Measurements from ENCODE around the gene EPHA7.

The EPHA7 gene

GRCh38 chr6:93325761-93326160 is 93.6 kb downstream of the EPHA7 start:
- Histone ChIP-seq H3K27ac (ENCODE audit: low read depth, low read length) (no peak overlapping the region), H3K4me1 (ENCODE audit: insufficient read depth, low read length) (no peaks in the 10 kb centered on the region), H3K9me3 (ENCODE audit: insufficient read depth, low read depth, low read length) (no peaks in the 10 kb centered on the region), H3K27me3 (ENCODE audit: insufficient read depth, low read length) (no peaks in the 10 kb centered on the region), H3K9ac (ENCODE audit: low read depth, low read length) (no peak overlapping the region), H3K4me3 (ENCODE audit: low read length) (no peak overlapping the region), H3K36me3 (ENCODE audit: insufficient read depth, low read length) (no peaks in the 10 kb centered on the region)
- 88% methylated on average over 1 of the region's 3 CpGs for WGBS

GRCh38 chr6:93323630-93324029 is 95.7 kb downstream of the EPHA7 start:
- H3K9ac ChIP-seq (ENCODE audit: low read depth, low read length), result no peak overlapping the region
- H3K4me3 ChIP-seq (ENCODE audit: low read length), result no peak overlapping the region
- H3K9me3 ChIP-seq (ENCODE audit: insufficient read depth, low read depth, low read length), result no peaks in the 10 kb centered on the region
- no peaks in the 10 kb centered on the region for H3K36me3 ChIP-seq (ENCODE audit: insufficient read depth, low read length)
- no peak overlapping the region for H3K27ac ChIP-seq (ENCODE audit: low read depth, low read length)
- H3K27me3 ChIP-seq (ENCODE audit: insufficient read depth, low read length), result no peaks in the 10 kb centered on the region
- no peaks in the 10 kb centered on the region for H3K4me1 ChIP-seq (ENCODE audit: insufficient read depth, low read length)
- 90% methylated on average over 1 of the region's 1 CpG for WGBS

- H3K27me3 ChIP-seq (ENCODE audit: insufficient read depth, low read length), result no peaks in the 10 kb centered on the region
- H3K27ac ChIP-seq (ENCODE audit: low read depth, low read length), result no peak overlapping the region
- no peaks in the 10 kb centered on the region for H3K36me3 ChIP-seq (ENCODE audit: insufficient read depth, low read length)
- WGBS, result 100% methylated on average over 1 of the region's 1 CpG
- H3K9me3 ChIP-seq (ENCODE audit: insufficient read depth, low read depth, low read length), result no peaks in the 10 kb centered on the region
- no peaks in the 10 kb centered on the region for H3K4me1 ChIP-seq (ENCODE audit: insufficient read depth, low read length)
- no peak overlapping the region for H3K4me3 ChIP-seq (ENCODE audit: low read length)
- H3K9ac ChIP-seq (ENCODE audit: low read depth, low read length), result no peak overlapping the region
These were observed 96.7 kb downstream of the EPHA7 start for GRCh38 chr6:93322651-93323050.

GRCh38 chr6:93319304-93319703 is 100.1 kb downstream of the EPHA7 start:
- Histone ChIP-seq H3K36me3 (ENCODE audit: insufficient read depth, low read length) (no peaks in the 10 kb centered on the region), H3K27me3 (ENCODE audit: insufficient read depth, low read length) (no peaks in the 10 kb centered on the region), H3K9ac (ENCODE audit: low read depth, low read length) (no peak overlapping the region), H3K9me3 (ENCODE audit: insufficient read depth, low read depth, low read length) (no peaks in the 10 kb centered on the region), H3K4me1 (ENCODE audit: insufficient read depth, low read length) (no peaks in the 10 kb centered on the region), H3K4me3 (ENCODE audit: low read length) (no peak overlapping the region), H3K27ac (ENCODE audit: low read depth, low read length) (no peak overlapping the region)
- 78% methylated on average over 2 of the region's 2 CpGs for WGBS

GRCh38 chr6:93318121-93318520 is 101.2 kb downstream of the EPHA7 start:
- no peak overlapping the region for H3K27ac ChIP-seq (ENCODE audit: low read depth, low read length)
- no peaks in the 10 kb centered on the region for H3K9me3 ChIP-seq (ENCODE audit: insufficient read depth, low read depth, low read length)
- WGBS, result 84% methylated on average over 1 of the region's 1 CpG

GRCh38 chr6:93317592-93317991 is 101.8 kb downstream of the EPHA7 start:
- Histone ChIP-seq H3K36me3 (ENCODE audit: insufficient read depth, low read length) (no peaks in the 10 kb centered on the region), H3K4me1 (ENCODE audit: insufficient read depth, low read length) (no peaks in the 10 kb centered on the region), H3K27me3 (ENCODE audit: insufficient read depth, low read length) (no peaks in the 10 kb centered on the region), H3K9ac (ENCODE audit: low read depth, low read length) (no peak overlapping the region), H3K27ac (ENCODE audit: low read depth, low read length) (no peak overlapping the region), H3K9me3 (ENCODE audit: insufficient read depth, low read depth, low read length) (no peaks in the 10 kb centered on the region), H3K4me3 (ENCODE audit: low read length) (no peak overlapping the region)

More at GRCh38 chr6:93318121-93318520, 101.2 kb downstream of the EPHA7 start:
- no peak overlapping the region for H3K9ac ChIP-seq (ENCODE audit: low read depth, low read length)
- no peaks in the 10 kb centered on the region for H3K36me3 ChIP-seq (ENCODE audit: insufficient read depth, low read length)
- no peaks in the 10 kb centered on the region for H3K4me1 ChIP-seq (ENCODE audit: insufficient read depth, low read length)
- H3K27me3 ChIP-seq (ENCODE audit: insufficient read depth, low read length), result no peaks in the 10 kb centered on the region
- H3K4me3 ChIP-seq (ENCODE audit: low read length), result no peak overlapping the region

GRCh38 chr6:93307505-93308409 is 111.6 kb downstream of the EPHA7 start:
- H3K9me3 ChIP-seq (ENCODE audit: insufficient read depth, low read depth, low read length), result no peaks in the 10 kb centered on the region
- H3K9ac ChIP-seq (ENCODE audit: low read depth, low read length), result no peak overlapping the region
- no peaks in the 10 kb centered on the region for H3K27me3 ChIP-seq (ENCODE audit: insufficient read depth, low read length)
- 84% methylated on average over 4 of the region's 5 CpGs for WGBS
- no peak overlapping the region for H3K27ac ChIP-seq (ENCODE audit: low read depth, low read length)
- no peak overlapping the region for H3K4me3 ChIP-seq (ENCODE audit: low read length)
- peaks cover 8% of the 10 kb centered on the region; the same call in 1 of the 2 replicates for H3K4me1 ChIP-seq (ENCODE audit: insufficient read depth, low read length)
- no peaks in the 10 kb centered on the region for H3K36me3 ChIP-seq (ENCODE audit: insufficient read depth, low read length)

GRCh38 chr6:93305088-93305487 is 114.3 kb downstream of the EPHA7 start:
- Histone ChIP-seq H3K36me3 (ENCODE audit: insufficient read depth, low read length) (no peaks in the 10 kb centered on the region), H3K9ac (ENCODE audit: low read depth, low read length) (no peak overlapping the region), H3K9me3 (ENCODE audit: insufficient read depth, low read depth, low read length) (no peaks in the 10 kb centered on the region), H3K27ac (ENCODE audit: low read depth, low read length) (no peak overlapping the region), H3K27me3 (ENCODE audit: insufficient read depth, low read length) (no peaks in the 10 kb centered on the region), H3K4me3 (ENCODE audit: low read length) (no peak overlapping the region), H3K4me1 (ENCODE audit: insufficient read depth, low read length) (peaks cover 8% of the 10 kb centered on the region; the same call in 1 of the 2 replicates)

- Histone ChIP-seq H3K9me3 (ENCODE audit: insufficient read depth, low read depth, low read length) (peaks cover 3% of the 10 kb centered on the region; the same call in 1 of the 2 replicates), H3K27ac (ENCODE audit: low read depth, low read length) (no peak overlapping the region), H3K9ac (ENCODE audit: low read depth, low read length) (no peak overlapping the region), H3K4me3 (ENCODE audit: low read length) (no peak overlapping the region), H3K27me3 (ENCODE audit: insufficient read depth, low read length) (no peaks in the 10 kb centered on the region), H3K36me3 (ENCODE audit: insufficient read depth, low read length) (no peaks in the 10 kb centered on the region), H3K4me1 (ENCODE audit: insufficient read depth, low read length) (peaks cover 8% of the 10 kb centered on the region; the same call in 1 of the 2 replicates)
- WGBS, result 91% methylated on average over 1 of the region's 1 CpG
These were observed 114.9 kb downstream of the EPHA7 start for GRCh38 chr6:93304505-93304904.

- H3K36me3 ChIP-seq (ENCODE audit: insufficient read depth, low read length), result no peaks in the 10 kb centered on the region
- H3K4me3 ChIP-seq (ENCODE audit: low read length), result no peak overlapping the region
- H3K9me3 ChIP-seq (ENCODE audit: insufficient read depth, low read depth, low read length), result peaks cover 3% of the 10 kb centered on the region; the same call in 1 of the 2 replicates
- no peaks in the 10 kb centered on the region for H3K27me3 ChIP-seq (ENCODE audit: insufficient read depth, low read length)
- H3K27ac ChIP-seq (ENCODE audit: low read depth, low read length), result no peak overlapping the region
- peaks cover 8% of the 10 kb centered on the region; the same call in 1 of the 2 replicates for H3K4me1 ChIP-seq (ENCODE audit: insufficient read depth, low read length)
- 99% methylated on average over 3 of the region's 3 CpGs for WGBS
- no peak overlapping the region for H3K9ac ChIP-seq (ENCODE audit: low read depth, low read length)
These were observed 118.7 kb downstream of the EPHA7 start for GRCh38 chr6:93300661-93301060.

GRCh38 chr6:93299622-93300021 is 119.7 kb downstream of the EPHA7 start:
- Histone ChIP-seq H3K9ac (ENCODE audit: low read depth, low read length) (no peak overlapping the region), H3K9me3 (ENCODE audit: insufficient read depth, low read depth, low read length) (peaks cover 3% of the 10 kb centered on the region; the same call in 1 of the 2 replicates), H3K27me3 (ENCODE audit: insufficient read depth, low read length) (no peaks in the 10 kb centered on the region), H3K36me3 (ENCODE audit: insufficient read depth, low read length) (no peaks in the 10 kb centered on the region), H3K27ac (ENCODE audit: low read depth, low read length) (no peak overlapping the region), H3K4me3 (ENCODE audit: low read length) (no peak overlapping the region), H3K4me1 (ENCODE audit: insufficient read depth, low read length) (peaks cover 4% of the 10 kb centered on the region; the same call in 1 of the 2 replicates)
- 65% methylated on average over 3 of the region's 3 CpGs for WGBS

Measured in HUES64 (cell line).